ENCODE results near the gene AFF3.

DNA sequence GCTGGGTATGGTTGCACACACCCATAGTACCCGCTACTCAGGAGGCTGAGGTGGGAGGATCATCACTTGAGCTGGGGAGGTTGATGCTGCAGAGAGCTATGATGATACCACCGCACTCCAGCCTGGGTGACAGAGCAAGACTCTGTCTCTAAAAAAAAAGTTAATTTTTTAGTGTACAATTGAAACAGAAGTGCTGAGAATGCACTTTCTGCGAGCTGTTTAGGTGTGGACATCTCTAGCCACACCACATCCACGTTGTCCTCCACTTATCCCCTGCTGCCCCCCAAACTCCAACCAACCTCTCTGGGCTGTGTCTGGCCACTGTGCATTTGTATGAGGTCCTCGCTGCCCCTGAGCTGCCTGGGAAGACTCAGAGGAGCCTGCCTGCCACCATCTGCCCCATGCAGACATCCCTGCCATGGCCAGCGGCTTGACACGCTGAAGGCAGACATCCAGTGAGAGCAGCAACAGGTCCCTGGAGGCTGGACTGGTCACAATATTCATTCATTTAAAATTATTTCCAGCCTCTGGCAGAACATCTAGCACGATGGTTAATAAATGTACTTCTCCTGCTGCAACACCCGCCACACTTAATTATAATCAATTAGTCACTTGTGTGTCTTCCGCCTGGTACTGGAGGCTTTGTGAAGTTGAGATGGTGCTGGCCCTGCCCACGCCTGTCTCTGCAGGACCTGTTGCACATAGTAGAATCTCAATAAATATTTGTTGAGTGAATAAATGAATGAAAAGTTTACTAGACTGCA, 3.7 kb upstream of the AFF3 start:
- TF ChIP-seq FOXM1 (IDR thresholded peaks at IDR 0.05; ENCODE audit: borderline replicate concordance) (no peak), FOXA1 (IDR thresholded peaks at IDR 0.05) (no peak), FOXK2 (IDR thresholded peaks at IDR 0.05) (no peak), BHLHE40 (IDR thresholded peaks at IDR 0.05; ENCODE audit: borderline replicate concordance) (no peak), L3MBTL2 (conservative IDR thresholded peaks at IDR 0.05) (no peak), SUZ12 (IDR thresholded peaks at IDR 0.05) (no peak)

All from HEK293T (cell line).